Measurements from ENCODE around the gene DDX25. TPM values are rescaled to one million over a fixed set of nuclear protein-coding genes. Genes with fewer than 3 reads are reported as not detected.

DDX25 gene
- polyA plus RNA-seq, 3 donors = not detected

DNA sequence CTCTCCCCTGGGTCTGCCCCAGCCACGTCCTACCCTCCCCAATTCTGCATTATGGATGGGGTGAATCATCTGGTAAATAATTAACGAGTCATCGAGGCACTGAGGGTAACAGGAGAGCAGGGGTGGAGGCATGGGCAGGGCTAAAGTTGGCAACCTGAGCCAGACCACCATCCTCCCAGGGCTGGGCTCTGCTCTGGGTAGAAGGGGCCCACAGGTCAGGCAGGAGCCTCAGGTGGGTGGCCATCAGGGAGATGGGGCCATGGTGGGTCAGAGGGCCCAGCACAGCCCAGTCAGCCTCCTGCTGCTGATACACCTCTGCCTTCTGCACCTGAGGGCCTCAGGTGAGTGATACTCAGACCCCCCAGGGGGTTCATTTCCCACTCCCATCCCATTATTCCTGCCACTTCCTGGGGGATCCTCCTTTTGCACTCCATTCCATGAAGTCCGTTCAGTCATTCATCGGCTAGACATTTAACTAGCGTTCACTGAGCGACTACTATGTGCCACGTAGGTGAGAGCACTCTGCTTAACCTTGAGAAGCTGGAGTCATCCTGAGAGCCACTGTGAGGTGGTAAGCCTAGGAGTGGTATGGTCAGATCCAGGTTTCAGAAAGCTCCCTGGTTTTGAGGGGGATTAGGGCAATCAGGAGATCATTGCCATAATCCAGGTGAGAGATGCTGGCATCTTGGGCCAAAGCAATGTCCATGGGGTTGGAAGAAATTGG, 41.7 kb downstream of the DDX25 start, which contains the start of gene VSIG10L2:
TSS of gene VSIG10L2 (plus strand) at position 248 of the 724 bp plus-strand sequence. CDS start at position 260, 12 bp downstream.
- no peaks in the 10 kb centered on the region for H3K36me3 ChIP-seq (replicated peaks in 1 of 2; ENCODE audit: control insufficient read depth in 1 of 2, insufficient read depth in 2 of 2, low read length in 2 of 2)
- intact Hi-C loops (cut with micrococcal nuclease) = no loop called here
- no peak within 1 kb of the TSS for H3K4me3 Mint-ChIP-seq
- DNase-seq = no peak
- H3K27ac ChIP-seq (ENCODE audit: low read depth in 1 of 2, low read length in 2 of 2) = no peak within 1 kb of the TSS
- no peaks in the 10 kb centered on the region for H3K36me3 Mint-ChIP-seq
- no peaks in the 10 kb centered on the region for H3K4me1 ChIP-seq (ENCODE audit: control insufficient read depth in 1 of 2, insufficient read depth in 2 of 2, low read length in 2 of 2)
- H3K27me3 Mint-ChIP-seq (ENCODE audit: low read depth in 3 of 3) = peaks cover 2 to 7% (median 2%) of the 10 kb centered on the region in 3 donors
- H3K9me3 Mint-ChIP-seq = no peaks in the 10 kb centered on the region
- H3K4me1 Mint-ChIP-seq = no peaks in the 10 kb centered on the region
- H3K79me2 ChIP-seq (ENCODE audit: insufficient read depth, low read length) = no peaks in the 10 kb centered on the region
- no peak within 1 kb of the TSS for H3K9ac ChIP-seq (ENCODE audit: insufficient read depth, low read length, poor library complexity, severe bottlenecking)
- TF ChIP-seq, protein P1, sequence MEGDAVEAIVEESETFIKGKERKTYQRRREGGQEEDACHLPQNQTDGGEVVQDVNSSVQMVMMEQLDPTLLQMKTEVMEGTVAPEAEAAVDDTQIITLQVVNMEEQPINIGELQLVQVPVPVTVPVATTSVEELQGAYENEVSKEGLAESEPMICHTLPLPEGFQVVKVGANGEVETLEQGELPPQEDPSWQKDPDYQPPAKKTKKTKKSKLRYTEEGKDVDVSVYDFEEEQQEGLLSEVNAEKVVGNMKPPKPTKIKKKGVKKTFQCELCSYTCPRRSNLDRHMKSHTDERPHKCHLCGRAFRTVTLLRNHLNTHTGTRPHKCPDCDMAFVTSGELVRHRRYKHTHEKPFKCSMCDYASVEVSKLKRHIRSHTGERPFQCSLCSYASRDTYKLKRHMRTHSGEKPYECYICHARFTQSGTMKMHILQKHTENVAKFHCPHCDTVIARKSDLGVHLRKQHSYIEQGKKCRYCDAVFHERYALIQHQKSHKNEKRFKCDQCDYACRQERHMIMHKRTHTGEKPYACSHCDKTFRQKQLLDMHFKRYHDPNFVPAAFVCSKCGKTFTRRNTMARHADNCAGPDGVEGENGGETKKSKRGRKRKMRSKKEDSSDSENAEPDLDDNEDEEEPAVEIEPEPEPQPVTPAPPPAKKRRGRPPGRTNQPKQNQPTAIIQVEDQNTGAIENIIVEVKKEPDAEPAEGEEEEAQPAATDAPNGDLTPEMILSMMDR (IDR thresholded peaks at IDR 0.05) = no peak
- no peak within 1 kb of the TSS for H3K4me3 ChIP-seq (replicated peaks in 1 of 3; ENCODE audit: low read depth in 2 of 3, low read length in 3 of 3)
- H3K27ac Mint-ChIP-seq = peak within 1 kb of the TSS in 2 of 7 donors; percentile 33 to 45
- no peaks in the 10 kb centered on the region for H3K9me3 ChIP-seq (replicated peaks in 1 of 2; ENCODE audit: control insufficient read depth in 1 of 2, insufficient read depth in 1 of 2, low read length in 2 of 2)
- 94% methylated on average over 5 of the region's 8 CpGs for WGBS (ENCODE audit: insufficient coverage)
- no peaks in the 10 kb centered on the region for H3K27me3 ChIP-seq (ENCODE audit: control insufficient read depth in 2 of 2, insufficient read depth in 2 of 2, low read length in 2 of 2)
- no peaks in the 10 kb centered on the region for H4K20me1 ChIP-seq (ENCODE audit: insufficient read depth, low read length)
- H2AFZ ChIP-seq (ENCODE audit: insufficient read depth, low read depth, low read length, poor library complexity, severe bottlenecking) = no peak within 1 kb of the TSS
- no peak within 1 kb of the TSS for H3K4me2 ChIP-seq (replicated peaks; ENCODE audit: extremely low read depth, low read length, poor library complexity, severe bottlenecking)

GRCh38 chr11:125946712-125947418, 42.6 kb downstream of the DDX25 start:
- no peaks in the 10 kb centered on the region for H3K4me1 Mint-ChIP-seq
- Histone ChIP-seq H3K79me2 (ENCODE audit: insufficient read depth, low read length) (no peaks in the 10 kb centered on the region), H3K9ac (ENCODE audit: insufficient read depth, low read length, poor library complexity, severe bottlenecking) (no peak overlapping the region), H3K9me3 (replicated peaks in 1 of 2; ENCODE audit: control insufficient read depth in 1 of 2, insufficient read depth in 1 of 2, low read length in 2 of 2) (no peaks in the 10 kb centered on the region), H3K4me1 (ENCODE audit: control insufficient read depth in 1 of 2, insufficient read depth in 2 of 2, low read length in 2 of 2) (no peaks in the 10 kb centered on the region), H3K4me3 (replicated peaks in 1 of 3; ENCODE audit: low read depth in 2 of 3, low read length in 3 of 3) (no peak overlapping the region), H3K36me3 (replicated peaks in 1 of 2; ENCODE audit: control insufficient read depth in 1 of 2, insufficient read depth in 2 of 2, low read length in 2 of 2) (no peaks in the 10 kb centered on the region), H2AFZ (ENCODE audit: insufficient read depth, low read depth, low read length, poor library complexity, severe bottlenecking) (no peak overlapping the region), H3K4me2 (replicated peaks; ENCODE audit: extremely low read depth, low read length, poor library complexity, severe bottlenecking) (no peak overlapping the region), H4K20me1 (ENCODE audit: insufficient read depth, low read length) (no peaks in the 10 kb centered on the region), H3K27me3 (ENCODE audit: control insufficient read depth in 2 of 2, insufficient read depth in 2 of 2, low read length in 2 of 2) (no peaks in the 10 kb centered on the region), H3K27ac (ENCODE audit: low read depth in 1 of 2, low read length in 2 of 2) (no peak overlapping the region)
- intact Hi-C loops (cut with micrococcal nuclease) = no loop called here
- 93% methylated on average over 10 of the region's 14 CpGs for WGBS (ENCODE audit: insufficient coverage)
- H3K27ac Mint-ChIP-seq = no peak overlapping the region
- H3K4me3 Mint-ChIP-seq = no peak overlapping the region
- TF ChIP-seq, protein P1 (IDR thresholded peaks at IDR 0.05) = no peak
- DNase-seq = no peak
- no peaks in the 10 kb centered on the region for H3K9me3 Mint-ChIP-seq
- peaks cover 2 to 7% (median 4%) of the 10 kb centered on the region in 3 donors for H3K27me3 Mint-ChIP-seq (ENCODE audit: low read depth in 3 of 3)
- no peaks in the 10 kb centered on the region for H3K36me3 Mint-ChIP-seq
